WTC11 (cell line): ENCODE results near the gene CYTH3. TPM values are rescaled to one million over a fixed set of nuclear protein-coding genes. Genes with fewer than 3 reads are reported as not detected.

ENCODE experiments used
- ATAC-seq: fragments of 200-7000 bp; cut with Tn5 transposase; 2 replicates; pipeline ENCODE4 v1.10.0; 2021; ENCODE audit warnings: mild to moderate bottlenecking, moderate library complexity
- CTCF ChIA-PET: fragments of 300-600 bp; sonication (Branson Sonifier 250); formaldehyde crosslinking; loops from one replicate; lab custom pipeline; 2021; ENCODE audit warnings: antibody characterized with exemption; lab: Charles Lee
- POLR2A ChIA-PET: fragments of 350-600 bp; sonication (Branson Sonifier 250); formaldehyde crosslinking; loops from one replicate; lab custom pipeline; 2021; ENCODE audit warnings: antibody characterized with exemption; lab: Charles Lee
- DNase-seq: peaks from one replicate; pipeline ENCODE4 v3.0.0; 2021; ENCODE audit warnings: low spot score
- H3K27ac Mint-ChIP-seq: 2 replicates; pipeline ENCODE4 v1.8.0; 2021; ENCODE audit warnings: mixed read lengths
- H3K27me3 Mint-ChIP-seq: 2 replicates; pipeline ENCODE4 v1.8.0; 2021; ENCODE audit warnings: low read depth, mild to moderate bottlenecking, moderate library complexity, mixed read lengths
- H3K36me3 Mint-ChIP-seq: 2 replicates; pipeline ENCODE4 v1.8.0; 2021; ENCODE audit warnings: mixed read lengths
- H3K4me1 Mint-ChIP-seq: 2 replicates; pipeline ENCODE4 v1.8.0; 2022; ENCODE audit warnings: mixed read lengths
- H3K4me3 Mint-ChIP-seq: 2 replicates; pipeline ENCODE4 v1.8.0; 2021; ENCODE audit warnings: mild to moderate bottlenecking, moderate library complexity, mixed read lengths
- H3K9me3 Mint-ChIP-seq: 2 replicates; pipeline ENCODE4 v1.8.0; 2021; ENCODE audit warnings: mixed read lengths
- CBFB ChIP-seq: sonication (generic); formaldehyde crosslinking; IDR thresholded peaks from 2 replicates; pipeline ENCODE4 v1.8.1; 2022; ENCODE audit warnings: mild to moderate bottlenecking, low read depth, missing genetic modification reagents
- ETV6 ChIP-seq: sonication (generic); formaldehyde crosslinking; IDR thresholded peaks from 2 replicates; pipeline ENCODE4 v1.8.1; 2022; ENCODE audit warnings: mild to moderate bottlenecking, missing genetic modification reagents
- FOXP1 ChIP-seq: sonication (generic); formaldehyde crosslinking; IDR thresholded peaks from 2 replicates; pipeline ENCODE4 v1.8.0; 2022; ENCODE audit warnings: missing genetic modification reagents, mild to moderate bottlenecking, moderate library complexity, borderline replicate concordance
- HMGA2 ChIP-seq: fragments of 250-450 bp; sonication (Bioruptor Pico); IDR thresholded peaks from 2 replicates; pipeline ENCODE4 v1.4.0; 2021; ENCODE audit warnings: mild to moderate bottlenecking, moderate library complexity
- NR2C2 ChIP-seq: sonication (generic); formaldehyde crosslinking; IDR thresholded peaks from 2 replicates; pipeline ENCODE4 v1.8.0; 2022; ENCODE audit warnings: mild to moderate bottlenecking, missing genetic modification reagents
- SOX15 ChIP-seq: fragments of 250-450 bp; sonication (Bioruptor Pico); IDR thresholded peaks from 2 replicates; pipeline ENCODE4 v1.9.0; 2021; ENCODE audit warnings: mild to moderate bottlenecking
- SP1 ChIP-seq: sonication (generic); formaldehyde crosslinking; conservative IDR thresholded peaks from 2 replicates; pipeline ENCODE4 v1.8.1; 2022; ENCODE audit warnings: missing genetic modification reagents
- ZNF423 ChIP-seq: fragments of 250-450 bp; sonication (Bioruptor Pico); IDR thresholded peaks from 2 replicates; pipeline ENCODE4 v2.1.2; 2022; ENCODE audit warnings: mild to moderate bottlenecking, moderate library complexity
- ZNF671 ChIP-seq: fragments of 250-450 bp; sonication (Bioruptor Pico); IDR thresholded peaks from 2 replicates; pipeline ENCODE4 v1.8.0; 2021; ENCODE audit warnings: mild to moderate bottlenecking
- total RNA-seq: library from RNA; stranded (reverse); gene quantifications from 3 replicates; pipeline ENCODE4 v1.2.3, GENCODE V29; 2021
- TF ChIP-seq, protein P1 (sequence below): fragments of 250-450 bp; sonication (Bioruptor Pico); IDR thresholded peaks from 2 replicates; pipeline ENCODE4 v1.9.0; 2021; ENCODE audit warnings: mild to moderate bottlenecking
- TF ChIP-seq, protein P2 (sequence below): sonication (generic); formaldehyde crosslinking; IDR thresholded peaks from 2 replicates; pipeline ENCODE4 v1.8.1; 2023; ENCODE audit warnings: mild to moderate bottlenecking, missing genetic modification reagents
- TF ChIP-seq, protein P3 (sequence below): sonication (generic); formaldehyde crosslinking; IDR thresholded peaks from 2 replicates; pipeline ENCODE4 v1.8.0; 2023; ENCODE audit warnings: missing genetic modification reagents, mild to moderate bottlenecking, borderline replicate concordance
- TF ChIP-seq, protein P4 (sequence below): sonication (generic); formaldehyde crosslinking; conservative IDR thresholded peaks from 2 replicates; pipeline ENCODE4 v1.8.1; 2022; ENCODE audit warnings: mild to moderate bottlenecking, missing genetic modification reagents
- TF ChIP-seq, protein P5 (sequence below): sonication (generic); formaldehyde crosslinking; IDR thresholded peaks from 2 replicates; pipeline ENCODE4 v1.8.0; 2022; ENCODE audit warnings: mild to moderate bottlenecking, missing genetic modification reagents
- TF ChIP-seq, protein P6 (sequence below): fragments of 250-450 bp; sonication (Bioruptor Pico); IDR thresholded peaks from 2 replicates; pipeline ENCODE4 v1.9.0; 2021; ENCODE audit warnings: mild to moderate bottlenecking
- TF ChIP-seq, protein P7 (sequence below): sonication (generic); formaldehyde crosslinking; IDR thresholded peaks from 2 replicates; pipeline ENCODE4 v1.8.1; 2022; ENCODE audit warnings: mild to moderate bottlenecking, moderate library complexity, missing genetic modification reagents
- TF ChIP-seq, protein P8 (sequence below): fragments of 250-450 bp; sonication (Bioruptor Pico); IDR thresholded peaks from 2 replicates; pipeline ENCODE4 v2.1.2; 2022; ENCODE audit warnings: mild to moderate bottlenecking, moderate library complexity
- TF ChIP-seq, protein P9 (sequence below): sonication (generic); formaldehyde crosslinking; conservative IDR thresholded peaks from 2 replicates; pipeline ENCODE4 v1.8.1; 2023; ENCODE audit warnings: mild to moderate bottlenecking, low read depth, missing genetic modification reagents, moderate library complexity

The CYTH3 gene
- total RNA-seq, 1 experiment from 2014 or later: 13.2 TPM

DNA sequence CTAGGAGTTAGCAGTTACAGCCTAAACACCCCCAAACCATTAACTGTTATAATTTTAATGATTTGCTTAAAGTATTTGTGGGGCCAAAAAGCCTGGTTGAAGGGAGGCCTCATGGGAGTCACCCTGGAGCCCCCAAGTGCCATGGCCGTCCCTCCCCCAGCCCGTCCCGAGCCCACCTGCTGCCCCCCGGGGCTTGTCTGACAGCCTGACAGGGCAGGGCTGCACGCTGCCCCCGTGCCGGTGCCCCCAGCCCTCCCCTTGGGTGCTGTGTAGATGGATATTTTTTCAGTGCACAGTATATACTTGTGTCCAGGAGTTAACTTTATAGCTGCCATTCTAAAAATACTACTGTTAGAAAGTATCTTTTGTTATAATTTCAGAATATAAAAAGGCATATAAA is 108.4 kb downstream of the CYTH3 start:
- ChIA-PET CTCF (interaction anchor here (0.8 to 1.2 kb wide), 7 partner anchors 19 to 160 kb away, joined by 3 to 4 read pairs (median 3); no protein-coding TSS in a partner anchor), POLR2A (no interaction called here)
- no peak for ATAC-seq
- TF ChIP-seq, protein P1, sequence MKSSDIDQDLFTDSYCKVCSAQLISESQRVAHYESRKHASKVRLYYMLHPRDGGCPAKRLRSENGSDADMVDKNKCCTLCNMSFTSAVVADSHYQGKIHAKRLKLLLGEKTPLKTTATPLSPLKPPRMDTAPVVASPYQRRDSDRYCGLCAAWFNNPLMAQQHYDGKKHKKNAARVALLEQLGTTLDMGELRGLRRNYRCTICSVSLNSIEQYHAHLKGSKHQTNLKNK (CRISPR knock-in tag): no peak
- TF ChIP-seq HMGA2 (no peak), CBFB (CRISPR knock-in tag) (no peak), NR2C2 (no peak), ZNF423 (CRISPR knock-in tag) (no peak)
- TF ChIP-seq, protein P2, sequence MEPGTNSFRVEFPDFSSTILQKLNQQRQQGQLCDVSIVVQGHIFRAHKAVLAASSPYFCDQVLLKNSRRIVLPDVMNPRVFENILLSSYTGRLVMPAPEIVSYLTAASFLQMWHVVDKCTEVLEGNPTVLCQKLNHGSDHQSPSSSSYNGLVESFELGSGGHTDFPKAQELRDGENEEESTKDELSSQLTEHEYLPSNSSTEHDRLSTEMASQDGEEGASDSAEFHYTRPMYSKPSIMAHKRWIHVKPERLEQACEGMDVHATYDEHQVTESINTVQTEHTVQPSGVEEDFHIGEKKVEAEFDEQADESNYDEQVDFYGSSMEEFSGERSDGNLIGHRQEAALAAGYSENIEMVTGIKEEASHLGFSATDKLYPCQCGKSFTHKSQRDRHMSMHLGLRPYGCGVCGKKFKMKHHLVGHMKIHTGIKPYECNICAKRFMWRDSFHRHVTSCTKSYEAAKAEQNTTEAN: no peak
- no peaks in the 10 kb centered on the region for H3K9me3 Mint-ChIP-seq
- no peak overlapping the region for H3K27ac Mint-ChIP-seq
- peaks cover 19% of the 10 kb centered on the region for H3K36me3 Mint-ChIP-seq
- no peaks in the 10 kb centered on the region for H3K27me3 Mint-ChIP-seq
- no peak overlapping the region for H3K4me3 Mint-ChIP-seq
- DNase-seq: no peak
- peaks cover 16% of the 10 kb centered on the region for H3K4me1 Mint-ChIP-seq

DNA sequence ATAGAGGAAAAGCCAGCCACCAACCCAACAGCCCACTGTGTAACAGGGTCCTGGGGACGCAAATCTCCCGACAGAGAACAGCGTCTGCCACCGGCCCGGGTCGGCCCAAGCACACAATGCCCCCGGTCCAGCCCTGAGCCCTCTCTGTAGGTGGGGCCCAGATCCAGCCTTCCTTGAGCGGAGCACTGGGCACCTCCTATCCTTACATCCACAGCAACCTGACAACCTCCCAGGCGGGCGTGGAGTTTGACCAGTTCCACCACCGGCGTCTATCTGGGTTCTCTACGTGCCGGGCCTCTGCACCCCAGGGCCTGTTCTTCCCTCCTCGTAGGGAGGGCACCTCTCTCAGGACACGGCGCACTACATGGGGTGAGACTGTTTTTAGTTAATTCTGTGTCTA is 109.0 kb downstream of the CYTH3 start:
- H3K4me1 Mint-ChIP-seq: peaks cover 16% of the 10 kb centered on the region
- H3K36me3 Mint-ChIP-seq: peaks cover 19% of the 10 kb centered on the region
- H3K4me3 Mint-ChIP-seq: no peak overlapping the region
- H3K27me3 Mint-ChIP-seq: no peaks in the 10 kb centered on the region
- CTCF ChIA-PET: no interaction called here
- TF ChIP-seq, protein P3, sequence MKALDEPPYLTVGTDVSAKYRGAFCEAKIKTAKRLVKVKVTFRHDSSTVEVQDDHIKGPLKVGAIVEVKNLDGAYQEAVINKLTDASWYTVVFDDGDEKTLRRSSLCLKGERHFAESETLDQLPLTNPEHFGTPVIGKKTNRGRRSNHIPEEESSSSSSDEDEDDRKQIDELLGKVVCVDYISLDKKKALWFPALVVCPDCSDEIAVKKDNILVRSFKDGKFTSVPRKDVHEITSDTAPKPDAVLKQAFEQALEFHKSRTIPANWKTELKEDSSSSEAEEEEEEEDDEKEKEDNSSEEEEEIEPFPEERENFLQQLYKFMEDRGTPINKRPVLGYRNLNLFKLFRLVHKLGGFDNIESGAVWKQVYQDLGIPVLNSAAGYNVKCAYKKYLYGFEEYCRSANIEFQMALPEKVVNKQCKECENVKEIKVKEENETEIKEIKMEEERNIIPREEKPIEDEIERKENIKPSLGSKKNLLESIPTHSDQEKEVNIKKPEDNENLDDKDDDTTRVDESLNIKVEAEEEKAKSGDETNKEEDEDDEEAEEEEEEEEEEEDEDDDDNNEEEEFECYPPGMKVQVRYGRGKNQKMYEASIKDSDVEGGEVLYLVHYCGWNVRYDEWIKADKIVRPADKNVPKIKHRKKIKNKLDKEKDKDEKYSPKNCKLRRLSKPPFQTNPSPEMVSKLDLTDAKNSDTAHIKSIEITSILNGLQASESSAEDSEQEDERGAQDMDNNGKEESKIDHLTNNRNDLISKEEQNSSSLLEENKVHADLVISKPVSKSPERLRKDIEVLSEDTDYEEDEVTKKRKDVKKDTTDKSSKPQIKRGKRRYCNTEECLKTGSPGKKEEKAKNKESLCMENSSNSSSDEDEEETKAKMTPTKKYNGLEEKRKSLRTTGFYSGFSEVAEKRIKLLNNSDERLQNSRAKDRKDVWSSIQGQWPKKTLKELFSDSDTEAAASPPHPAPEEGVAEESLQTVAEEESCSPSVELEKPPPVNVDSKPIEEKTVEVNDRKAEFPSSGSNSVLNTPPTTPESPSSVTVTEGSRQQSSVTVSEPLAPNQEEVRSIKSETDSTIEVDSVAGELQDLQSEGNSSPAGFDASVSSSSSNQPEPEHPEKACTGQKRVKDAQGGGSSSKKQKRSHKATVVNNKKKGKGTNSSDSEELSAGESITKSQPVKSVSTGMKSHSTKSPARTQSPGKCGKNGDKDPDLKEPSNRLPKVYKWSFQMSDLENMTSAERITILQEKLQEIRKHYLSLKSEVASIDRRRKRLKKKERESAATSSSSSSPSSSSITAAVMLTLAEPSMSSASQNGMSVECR: no peak
- TF ChIP-seq SP1 (no peak), SOX15 (CRISPR knock-in tag) (no peak), ZNF671 (no peak), FOXP1 (CRISPR knock-in tag) (no peak), ETV6 (no peak)
- TF ChIP-seq, protein P4, sequence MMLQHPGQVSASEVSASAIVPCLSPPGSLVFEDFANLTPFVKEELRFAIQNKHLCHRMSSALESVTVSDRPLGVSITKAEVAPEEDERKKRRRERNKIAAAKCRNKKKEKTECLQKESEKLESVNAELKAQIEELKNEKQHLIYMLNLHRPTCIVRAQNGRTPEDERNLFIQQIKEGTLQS: no peak
- TF ChIP-seq, protein P5, sequence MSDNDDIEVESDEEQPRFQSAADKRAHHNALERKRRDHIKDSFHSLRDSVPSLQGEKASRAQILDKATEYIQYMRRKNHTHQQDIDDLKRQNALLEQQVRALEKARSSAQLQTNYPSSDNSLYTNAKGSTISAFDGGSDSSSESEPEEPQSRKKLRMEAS: no peak
- TF ChIP-seq, protein P6, sequence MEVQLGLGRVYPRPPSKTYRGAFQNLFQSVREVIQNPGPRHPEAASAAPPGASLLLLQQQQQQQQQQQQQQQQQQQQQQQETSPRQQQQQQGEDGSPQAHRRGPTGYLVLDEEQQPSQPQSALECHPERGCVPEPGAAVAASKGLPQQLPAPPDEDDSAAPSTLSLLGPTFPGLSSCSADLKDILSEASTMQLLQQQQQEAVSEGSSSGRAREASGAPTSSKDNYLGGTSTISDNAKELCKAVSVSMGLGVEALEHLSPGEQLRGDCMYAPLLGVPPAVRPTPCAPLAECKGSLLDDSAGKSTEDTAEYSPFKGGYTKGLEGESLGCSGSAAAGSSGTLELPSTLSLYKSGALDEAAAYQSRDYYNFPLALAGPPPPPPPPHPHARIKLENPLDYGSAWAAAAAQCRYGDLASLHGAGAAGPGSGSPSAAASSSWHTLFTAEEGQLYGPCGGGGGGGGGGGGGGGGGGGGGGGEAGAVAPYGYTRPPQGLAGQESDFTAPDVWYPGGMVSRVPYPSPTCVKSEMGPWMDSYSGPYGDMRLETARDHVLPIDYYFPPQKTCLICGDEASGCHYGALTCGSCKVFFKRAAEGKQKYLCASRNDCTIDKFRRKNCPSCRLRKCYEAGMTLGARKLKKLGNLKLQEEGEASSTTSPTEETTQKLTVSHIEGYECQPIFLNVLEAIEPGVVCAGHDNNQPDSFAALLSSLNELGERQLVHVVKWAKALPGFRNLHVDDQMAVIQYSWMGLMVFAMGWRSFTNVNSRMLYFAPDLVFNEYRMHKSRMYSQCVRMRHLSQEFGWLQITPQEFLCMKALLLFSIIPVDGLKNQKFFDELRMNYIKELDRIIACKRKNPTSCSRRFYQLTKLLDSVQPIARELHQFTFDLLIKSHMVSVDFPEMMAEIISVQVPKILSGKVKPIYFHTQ: no peak
- TF ChIP-seq, protein P7, sequence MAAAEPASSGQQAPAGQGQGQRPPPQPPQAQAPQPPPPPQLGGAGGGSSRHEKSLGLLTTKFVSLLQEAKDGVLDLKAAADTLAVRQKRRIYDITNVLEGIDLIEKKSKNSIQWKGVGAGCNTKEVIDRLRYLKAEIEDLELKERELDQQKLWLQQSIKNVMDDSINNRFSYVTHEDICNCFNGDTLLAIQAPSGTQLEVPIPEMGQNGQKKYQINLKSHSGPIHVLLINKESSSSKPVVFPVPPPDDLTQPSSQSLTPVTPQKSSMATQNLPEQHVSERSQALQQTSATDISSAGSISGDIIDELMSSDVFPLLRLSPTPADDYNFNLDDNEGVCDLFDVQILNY (CRISPR knock-in tag): no peak
- TF ChIP-seq, protein P8, sequence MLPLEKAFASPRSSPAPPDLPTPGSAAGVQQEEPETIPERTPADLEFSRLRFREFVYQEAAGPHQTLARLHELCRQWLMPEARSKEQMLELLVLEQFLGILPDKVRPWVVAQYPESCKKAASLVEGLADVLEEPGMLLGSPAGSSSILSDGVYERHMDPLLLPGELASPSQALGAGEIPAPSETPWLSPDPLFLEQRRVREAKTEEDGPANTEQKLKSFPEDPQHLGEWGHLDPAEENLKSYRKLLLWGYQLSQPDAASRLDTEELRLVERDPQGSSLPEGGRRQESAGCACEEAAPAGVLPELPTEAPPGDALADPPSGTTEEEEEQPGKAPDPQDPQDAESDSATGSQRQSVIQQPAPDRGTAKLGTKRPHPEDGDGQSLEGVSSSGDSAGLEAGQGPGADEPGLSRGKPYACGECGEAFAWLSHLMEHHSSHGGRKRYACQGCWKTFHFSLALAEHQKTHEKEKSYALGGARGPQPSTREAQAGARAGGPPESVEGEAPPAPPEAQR: no peak
- TF ChIP-seq, protein P9, sequence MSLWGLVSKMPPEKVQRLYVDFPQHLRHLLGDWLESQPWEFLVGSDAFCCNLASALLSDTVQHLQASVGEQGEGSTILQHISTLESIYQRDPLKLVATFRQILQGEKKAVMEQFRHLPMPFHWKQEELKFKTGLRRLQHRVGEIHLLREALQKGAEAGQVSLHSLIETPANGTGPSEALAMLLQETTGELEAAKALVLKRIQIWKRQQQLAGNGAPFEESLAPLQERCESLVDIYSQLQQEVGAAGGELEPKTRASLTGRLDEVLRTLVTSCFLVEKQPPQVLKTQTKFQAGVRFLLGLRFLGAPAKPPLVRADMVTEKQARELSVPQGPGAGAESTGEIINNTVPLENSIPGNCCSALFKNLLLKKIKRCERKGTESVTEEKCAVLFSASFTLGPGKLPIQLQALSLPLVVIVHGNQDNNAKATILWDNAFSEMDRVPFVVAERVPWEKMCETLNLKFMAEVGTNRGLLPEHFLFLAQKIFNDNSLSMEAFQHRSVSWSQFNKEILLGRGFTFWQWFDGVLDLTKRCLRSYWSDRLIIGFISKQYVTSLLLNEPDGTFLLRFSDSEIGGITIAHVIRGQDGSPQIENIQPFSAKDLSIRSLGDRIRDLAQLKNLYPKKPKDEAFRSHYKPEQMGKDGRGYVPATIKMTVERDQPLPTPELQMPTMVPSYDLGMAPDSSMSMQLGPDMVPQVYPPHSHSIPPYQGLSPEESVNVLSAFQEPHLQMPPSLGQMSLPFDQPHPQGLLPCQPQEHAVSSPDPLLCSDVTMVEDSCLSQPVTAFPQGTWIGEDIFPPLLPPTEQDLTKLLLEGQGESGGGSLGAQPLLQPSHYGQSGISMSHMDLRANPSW (CRISPR knock-in tag): no peak
- POLR2A ChIA-PET: no interaction called here
- DNase-seq (no peak), ATAC-seq (no peak)
- peak overlapping the region; percentile 95 for H3K27ac Mint-ChIP-seq
- H3K9me3 Mint-ChIP-seq: no peaks in the 10 kb centered on the region
